Esophagus muscularis mucosa (tissue), 4 donors: ENCODE results near the gene NT5E.

Experiments
- EP300 ChIP-seq: sonication (generic); formaldehyde crosslinking; IDR thresholded peaks from one replicate; pipeline ENCODE4 v1.6.1; 2017; ENCODE audit warnings: antibody characterized with exemption
- POLR2A ChIP-seq: fragments of 450-650 bp; IDR thresholded peaks from one replicate; pipeline ENCODE4 v1.6.1; 2017; ENCODE audit warnings: antibody characterized with exemption, moderate library complexity, mild to moderate bottlenecking, low read depth
- POLR2AphosphoS5 ChIP-seq, 2 donors: sonication (generic); formaldehyde crosslinking; IDR thresholded peaks; one replicate each; pipeline ENCODE4 v1.6.1; 2017; ENCODE audit warnings: antibody characterized with exemption in 2 of 2
- TF ChIP-seq, protein P1 (sequence below), 3 experiments: fragments of 200-600 bp in 2 of 3; fragments of 450-650 bp in 1 of 3; sonication (generic) in 2 of 3; IDR thresholded peaks; one replicate each; pipeline ENCODE4 v1.5.1; 2017 to 2019; ENCODE audit warnings: antibody characterized with exemption in 3 of 3, mild to moderate bottlenecking in 2 of 3, moderate library complexity in 1 of 3

- TF ChIP-seq, protein P1, sequence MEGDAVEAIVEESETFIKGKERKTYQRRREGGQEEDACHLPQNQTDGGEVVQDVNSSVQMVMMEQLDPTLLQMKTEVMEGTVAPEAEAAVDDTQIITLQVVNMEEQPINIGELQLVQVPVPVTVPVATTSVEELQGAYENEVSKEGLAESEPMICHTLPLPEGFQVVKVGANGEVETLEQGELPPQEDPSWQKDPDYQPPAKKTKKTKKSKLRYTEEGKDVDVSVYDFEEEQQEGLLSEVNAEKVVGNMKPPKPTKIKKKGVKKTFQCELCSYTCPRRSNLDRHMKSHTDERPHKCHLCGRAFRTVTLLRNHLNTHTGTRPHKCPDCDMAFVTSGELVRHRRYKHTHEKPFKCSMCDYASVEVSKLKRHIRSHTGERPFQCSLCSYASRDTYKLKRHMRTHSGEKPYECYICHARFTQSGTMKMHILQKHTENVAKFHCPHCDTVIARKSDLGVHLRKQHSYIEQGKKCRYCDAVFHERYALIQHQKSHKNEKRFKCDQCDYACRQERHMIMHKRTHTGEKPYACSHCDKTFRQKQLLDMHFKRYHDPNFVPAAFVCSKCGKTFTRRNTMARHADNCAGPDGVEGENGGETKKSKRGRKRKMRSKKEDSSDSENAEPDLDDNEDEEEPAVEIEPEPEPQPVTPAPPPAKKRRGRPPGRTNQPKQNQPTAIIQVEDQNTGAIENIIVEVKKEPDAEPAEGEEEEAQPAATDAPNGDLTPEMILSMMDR (IDR thresholded peaks at IDR 0.05): no peak
- TF ChIP-seq EP300 (no peak), POLR2AphosphoS5 (IDR thresholded peaks at IDR 0.05) (no peak), POLR2A (no peak)
Measured at GRCh38 chr6:85406641-85407075, 43.2 kb upstream of the NT5E start.
